Measurements from ENCODE around the gene ZNF423.

The ZNF423 gene

DNA sequence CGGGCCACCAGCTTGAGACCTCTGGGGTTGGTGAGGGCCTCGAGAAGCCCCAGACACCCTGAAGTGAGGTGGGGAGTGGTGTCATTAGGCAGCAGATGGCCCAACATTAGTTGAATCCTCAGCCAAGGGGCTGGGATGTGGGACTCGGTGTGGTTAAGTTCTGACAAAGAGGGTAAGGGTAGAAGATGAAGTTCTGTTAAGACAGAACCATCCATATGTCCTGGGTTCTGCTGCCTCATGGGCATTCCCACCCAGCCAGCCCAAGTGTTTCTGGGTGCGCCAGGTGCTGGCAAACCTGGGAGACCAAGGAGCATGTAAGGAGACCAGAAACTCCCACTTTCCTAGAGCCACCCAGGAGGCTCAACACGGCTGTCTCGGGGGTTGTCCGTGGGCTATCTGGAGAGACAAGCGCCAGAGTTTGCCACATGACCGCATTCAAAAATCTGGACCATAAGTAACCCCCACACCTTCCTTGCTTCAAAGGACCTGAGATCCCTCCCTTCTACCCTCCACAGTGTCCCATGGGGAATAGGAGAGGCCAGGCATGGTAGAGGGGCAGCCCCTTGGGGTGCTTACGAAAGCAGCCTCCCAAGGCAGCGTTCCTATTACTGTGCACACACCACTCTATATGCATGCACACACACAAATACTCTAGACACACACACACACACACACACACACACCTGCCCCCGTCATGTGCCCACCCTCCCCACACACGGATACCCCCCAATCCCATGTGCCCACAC is 353.6 kb downstream of the ZNF423 start:
- no peak overlapping the region for H3K4me3 ChIP-seq (ENCODE audit: low read depth, low read length)
- DNase-seq (ENCODE audit: low read depth), result no peak

DNA sequence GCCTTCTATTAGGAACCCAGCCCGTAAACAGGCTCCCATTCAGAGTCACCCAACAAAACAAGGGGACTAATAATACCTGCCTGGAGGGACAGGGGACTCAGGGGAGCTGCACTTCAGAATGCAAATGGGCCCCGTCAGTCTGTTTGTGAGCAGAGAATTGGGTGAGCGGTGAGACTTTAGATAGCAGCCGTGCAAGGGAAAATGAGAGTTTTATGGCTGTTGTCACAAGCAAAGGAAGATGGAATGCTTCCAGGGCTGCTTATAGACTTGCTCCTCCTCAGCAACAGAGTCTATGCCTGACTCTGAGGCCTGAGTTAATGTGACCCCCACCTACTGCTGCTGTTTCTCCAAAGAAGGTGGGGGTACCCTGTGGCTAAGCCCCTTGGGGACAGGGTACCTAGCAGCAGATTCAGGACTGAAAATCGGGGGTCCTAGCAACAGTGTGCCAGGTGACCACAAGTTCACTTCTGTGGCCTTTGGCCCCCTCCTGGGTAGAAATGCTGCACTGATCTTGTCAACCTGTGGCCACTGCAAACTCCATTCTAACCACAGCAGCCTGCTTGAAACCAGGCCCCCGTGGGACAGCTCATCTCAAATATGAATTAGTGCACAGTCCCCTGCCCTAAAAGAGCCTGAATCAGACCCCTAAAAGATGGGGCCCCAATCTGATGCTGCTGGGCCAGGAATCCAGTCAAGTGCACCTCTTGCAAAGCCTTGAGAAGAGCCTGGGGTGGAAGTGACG is 355.9 kb downstream of the ZNF423 start:
- no peak overlapping the region for H3K4me3 ChIP-seq (ENCODE audit: low read depth, low read length)
- DNase-seq (ENCODE audit: low read depth), result no peak

DNA sequence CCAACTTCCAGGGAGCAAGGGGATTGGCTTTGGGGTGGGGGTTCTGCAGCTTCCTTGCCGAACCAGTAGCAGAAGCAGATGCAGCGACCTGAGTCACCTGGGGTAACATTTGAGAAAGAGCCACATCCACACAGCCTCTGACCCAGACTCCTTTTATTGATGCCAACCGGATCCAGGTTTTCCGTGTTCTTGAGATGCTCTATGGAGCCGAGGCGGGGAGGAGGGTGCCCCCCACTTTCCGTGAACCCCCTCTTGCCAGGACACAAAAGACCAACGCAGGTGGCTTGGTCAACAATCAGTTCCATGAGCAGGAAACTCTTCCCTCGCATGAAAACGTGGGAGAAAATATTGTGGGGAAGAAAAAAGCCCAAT is 356.5 kb downstream of the ZNF423 start:
- H3K4me3 ChIP-seq (ENCODE audit: low read depth, low read length), result no peak overlapping the region
- DNase-seq (ENCODE audit: low read depth), result no peak

DNA sequence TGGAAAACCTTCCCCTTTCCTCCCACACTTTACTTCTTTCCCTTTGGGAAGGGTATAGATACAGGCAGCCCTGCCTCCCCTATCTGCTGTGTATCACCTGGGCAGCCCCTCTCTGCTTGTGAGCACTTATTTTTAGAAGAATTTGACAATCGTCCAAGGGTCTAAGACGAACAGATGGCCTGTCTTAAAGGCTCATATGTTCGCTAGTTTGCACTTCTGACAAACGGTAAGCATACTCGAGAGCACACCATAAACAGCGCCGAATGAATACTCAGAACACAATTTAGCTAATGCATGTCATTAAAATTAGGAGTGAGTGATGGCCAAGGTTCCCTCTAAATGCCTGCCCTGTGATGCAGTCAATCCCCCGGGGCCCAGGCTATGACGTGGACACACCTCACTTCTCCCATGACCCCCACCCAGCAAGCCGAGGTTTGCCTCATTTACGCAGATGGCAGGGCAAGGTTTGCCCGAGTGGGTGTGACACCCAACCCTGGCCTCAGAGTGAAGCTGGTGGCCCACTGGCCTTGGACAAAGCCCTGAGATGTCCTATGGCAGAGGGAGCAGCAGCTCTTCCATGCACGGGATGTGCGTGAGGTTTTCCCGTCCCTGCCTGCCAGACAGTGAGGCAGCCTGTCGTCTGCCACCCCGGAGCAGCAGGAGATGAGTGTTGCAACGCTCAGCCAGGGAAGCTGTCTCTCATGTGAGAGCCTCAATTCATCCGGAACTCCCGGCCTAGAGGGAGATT is 357.1 kb downstream of the ZNF423 start:
- no peak overlapping the region for H3K4me3 ChIP-seq (ENCODE audit: low read depth, low read length)
- no peak for DNase-seq (ENCODE audit: low read depth)

DNA sequence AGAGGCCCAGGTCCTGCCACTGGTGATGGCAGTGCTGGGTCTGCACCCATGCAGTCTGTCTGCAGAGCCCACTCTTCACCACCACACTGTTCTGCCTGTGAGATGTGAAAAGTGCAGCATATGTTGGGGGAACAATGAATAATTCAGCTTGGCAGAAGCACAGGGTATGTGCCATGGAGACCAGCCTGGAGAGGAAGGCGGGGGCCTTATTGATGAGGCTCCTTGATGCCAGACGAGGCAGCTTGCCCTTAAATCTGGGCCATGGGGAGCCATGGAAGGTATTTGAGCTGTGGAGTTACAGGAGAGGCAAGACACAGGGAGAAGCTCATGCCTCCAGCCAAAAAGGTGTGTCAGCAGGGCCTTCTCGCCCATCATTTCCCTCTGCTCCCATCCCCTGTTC is 357.6 kb downstream of the ZNF423 start:
- H3K4me3 ChIP-seq (ENCODE audit: low read depth, low read length), result no peak overlapping the region
- no peak for DNase-seq (ENCODE audit: low read depth)

DNA sequence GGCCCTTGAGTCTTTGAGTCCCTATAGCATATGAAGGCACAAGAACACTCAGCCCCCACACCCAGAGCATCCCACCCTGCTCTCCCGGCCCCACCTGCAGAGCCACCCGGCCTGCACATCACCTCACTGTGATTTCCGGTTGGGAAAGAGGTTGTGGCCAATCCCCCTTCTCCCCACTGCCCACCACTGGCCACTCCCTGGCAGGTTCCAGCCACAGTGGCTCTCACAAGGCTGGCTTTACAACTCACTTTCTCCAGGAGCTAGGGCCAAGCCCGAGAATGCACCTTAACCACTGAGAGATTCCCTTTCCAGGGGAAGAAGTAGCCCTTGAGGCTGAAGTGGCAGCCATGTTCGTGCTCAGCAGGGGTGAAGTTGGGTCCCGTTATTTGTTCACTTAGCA is 358.4 kb downstream of the ZNF423 start:
- DNase-seq (ENCODE audit: low read depth), result no peak
- H3K4me3 ChIP-seq (ENCODE audit: low read depth, low read length), result no peak overlapping the region

DNA sequence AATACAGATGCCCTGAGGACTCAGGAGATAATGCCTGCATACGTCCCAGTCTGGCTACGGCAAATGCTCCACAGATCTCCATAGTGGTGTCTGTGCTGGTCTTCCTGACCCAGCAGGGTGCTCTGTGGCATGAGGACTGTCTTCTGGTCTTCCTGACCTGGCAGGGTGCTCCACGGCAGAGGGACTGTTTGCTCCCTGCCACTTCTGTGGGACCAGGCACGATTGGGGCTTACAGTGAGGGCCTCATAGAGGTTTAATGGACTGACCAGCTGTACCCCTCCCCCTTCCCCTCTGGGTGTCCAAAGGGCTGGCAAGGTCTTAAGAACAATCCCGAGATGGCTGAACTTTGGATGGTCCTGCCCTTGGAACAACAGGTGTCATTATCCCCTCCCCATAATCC is 359.3 kb downstream of the ZNF423 start:
- DNase-seq (ENCODE audit: low read depth), result no peak
- no peak overlapping the region for H3K4me3 ChIP-seq (ENCODE audit: low read depth, low read length)

DNA sequence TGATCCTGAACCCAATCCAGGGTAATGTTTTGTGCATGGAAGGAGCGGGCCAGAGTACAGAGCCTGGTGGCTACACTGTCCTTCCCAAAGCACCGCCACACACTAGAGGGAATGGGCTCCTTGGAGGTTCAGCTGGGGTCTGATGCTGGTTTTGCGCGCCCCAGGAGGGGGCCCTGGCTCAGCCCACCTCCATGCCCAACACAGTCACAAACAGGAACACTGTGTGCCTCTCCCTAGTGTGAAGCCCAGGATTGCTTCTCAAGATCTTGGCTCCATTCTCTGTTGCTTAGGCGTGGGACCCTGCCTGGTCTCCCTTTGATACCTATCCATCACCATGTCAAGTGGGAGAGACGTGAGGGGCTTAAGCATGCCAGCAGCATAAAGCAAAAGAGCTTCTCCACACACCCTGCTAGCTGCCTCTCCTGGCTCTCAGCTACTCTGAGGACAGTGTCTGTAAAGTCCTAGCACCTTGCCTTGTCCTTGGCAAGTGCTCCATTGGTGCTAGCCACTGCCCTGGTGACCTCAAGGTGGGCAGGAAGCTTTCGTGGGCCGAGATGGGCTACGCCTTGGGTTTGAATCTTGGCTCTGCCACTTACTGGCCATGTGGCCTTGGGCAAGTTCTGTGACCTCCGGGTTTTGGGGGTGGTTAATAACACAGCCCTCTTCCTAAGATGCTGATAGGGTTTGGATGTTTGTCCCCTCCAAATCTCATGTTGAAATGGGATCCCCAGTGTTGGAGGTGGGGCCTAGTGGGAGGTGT is 360.1 kb downstream of the ZNF423 start:
- DNase-seq (ENCODE audit: low read depth), result no peak
- H3K4me3 ChIP-seq (ENCODE audit: low read depth, low read length), result no peak overlapping the region

DNA sequence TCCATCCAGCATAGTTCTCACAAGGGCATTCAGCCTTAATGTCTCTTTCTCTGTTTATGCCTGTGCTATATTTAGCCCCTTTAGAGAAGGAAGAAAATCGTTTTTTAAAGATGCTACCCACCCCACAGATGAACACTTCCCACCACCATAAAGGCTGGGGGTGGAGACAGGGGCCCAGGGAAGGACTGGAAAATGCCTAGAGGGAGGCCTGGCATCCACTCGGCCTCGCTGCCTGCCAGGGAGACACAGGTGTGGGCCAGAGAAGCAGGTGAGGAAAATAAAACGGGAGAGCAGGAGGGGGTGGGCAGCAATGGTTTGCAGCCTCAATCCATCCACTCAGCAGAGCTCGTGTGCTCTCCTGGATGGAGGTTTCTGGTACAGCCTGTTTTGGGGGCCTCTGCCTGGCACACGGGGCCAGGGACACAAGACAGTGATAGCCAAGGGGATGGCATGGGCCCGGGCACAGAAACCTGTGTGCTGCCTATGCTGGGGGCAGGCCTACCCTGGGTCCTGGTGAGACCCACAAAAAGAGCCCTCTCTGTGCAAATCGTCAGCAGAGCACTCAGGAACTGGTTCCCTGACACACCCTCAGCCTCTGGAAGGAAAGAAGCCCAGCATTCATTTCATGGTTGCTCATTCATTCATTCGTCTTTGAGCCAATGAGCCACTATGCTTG is 360.9 kb downstream of the ZNF423 start:
- no peak for DNase-seq (ENCODE audit: low read depth)

DNA sequence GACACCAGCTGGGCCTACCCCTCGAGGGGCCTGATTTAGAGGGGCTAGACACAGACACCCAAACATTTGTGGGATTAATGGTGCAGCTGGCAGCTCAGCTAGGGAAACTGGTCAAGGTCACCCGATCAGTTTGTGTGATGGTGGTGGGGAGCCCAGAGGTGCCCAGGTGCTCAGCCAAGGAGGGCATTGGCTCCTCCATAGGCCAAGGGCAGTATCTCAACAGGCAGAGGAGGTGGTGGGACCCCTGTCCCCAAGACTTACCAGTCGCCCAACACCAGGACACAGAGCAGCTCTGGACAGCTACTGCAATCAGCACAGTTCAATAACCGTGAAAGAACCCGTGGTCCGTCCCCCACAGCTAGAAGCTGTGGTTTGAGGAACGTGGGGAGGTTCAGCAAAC is 361.4 kb downstream of the ZNF423 start:
- H3K4me3 ChIP-seq (ENCODE audit: low read depth, low read length), result no peak overlapping the region
- DNase-seq (ENCODE audit: low read depth), result no peak

More for the DNA sequence above, 360.9 kb downstream of the ZNF423 start:
- H3K4me3 ChIP-seq (ENCODE audit: low read depth, low read length), result no peak overlapping the region

DNA sequence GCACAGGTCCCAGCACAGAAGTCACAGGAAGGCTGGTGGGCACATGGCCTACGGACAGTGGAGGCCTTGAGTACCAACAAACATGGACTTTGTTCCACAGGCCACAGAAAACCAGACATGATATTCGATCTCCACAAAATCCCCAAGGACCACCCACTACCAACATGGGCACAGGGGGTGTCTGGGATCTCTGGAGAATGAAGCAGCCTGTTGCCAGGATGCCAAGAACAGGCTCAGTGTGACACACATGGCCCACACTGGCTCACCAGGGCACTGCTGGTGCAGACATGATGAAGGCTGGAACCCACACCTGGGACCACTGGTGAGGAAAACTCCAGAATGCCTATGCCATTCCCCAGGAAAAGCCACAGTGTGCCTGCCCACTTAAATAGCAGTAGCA is 362.1 kb downstream of the ZNF423 start:
- DNase-seq (ENCODE audit: low read depth), result no peak
- H3K4me3 ChIP-seq (ENCODE audit: low read depth, low read length), result no peak overlapping the region

DNA sequence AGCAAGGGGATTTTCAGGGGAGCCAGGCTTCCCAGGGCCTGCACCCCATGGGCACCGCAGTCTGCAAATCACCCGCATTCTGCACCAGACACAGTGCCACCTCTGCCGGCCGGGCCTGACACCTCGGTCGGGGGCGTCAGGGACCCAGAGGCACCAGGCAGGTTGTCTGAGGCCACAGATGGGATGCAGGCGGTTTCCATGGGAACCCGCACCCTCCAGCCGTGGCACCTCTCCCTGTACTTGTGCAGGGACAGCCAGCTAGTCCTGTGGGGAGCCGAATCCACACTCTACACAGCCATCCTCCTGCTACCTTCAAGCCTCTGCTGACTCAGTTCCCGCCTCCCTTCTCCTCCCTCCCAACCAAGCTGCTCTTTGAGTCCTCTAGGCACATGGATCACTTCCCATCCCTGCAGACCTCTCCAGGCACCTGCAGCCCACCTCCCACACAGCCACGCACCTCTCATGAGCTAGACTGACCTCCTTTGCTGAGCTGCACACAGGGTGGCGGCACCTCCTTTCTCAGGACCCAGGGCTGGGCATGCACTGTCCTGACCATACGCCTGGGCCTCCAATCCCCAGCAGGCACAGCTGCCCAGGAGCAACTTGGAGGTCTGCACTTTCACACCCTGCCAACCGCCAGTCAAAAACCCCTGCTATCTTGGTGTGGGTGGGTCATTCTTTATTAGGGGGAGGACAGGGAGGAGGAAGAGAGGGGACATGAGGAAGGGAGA is 362.9 kb downstream of the ZNF423 start:
- no peak for DNase-seq (ENCODE audit: low read depth)
- H3K4me3 ChIP-seq (ENCODE audit: low read depth, low read length), result no peak overlapping the region

DNA sequence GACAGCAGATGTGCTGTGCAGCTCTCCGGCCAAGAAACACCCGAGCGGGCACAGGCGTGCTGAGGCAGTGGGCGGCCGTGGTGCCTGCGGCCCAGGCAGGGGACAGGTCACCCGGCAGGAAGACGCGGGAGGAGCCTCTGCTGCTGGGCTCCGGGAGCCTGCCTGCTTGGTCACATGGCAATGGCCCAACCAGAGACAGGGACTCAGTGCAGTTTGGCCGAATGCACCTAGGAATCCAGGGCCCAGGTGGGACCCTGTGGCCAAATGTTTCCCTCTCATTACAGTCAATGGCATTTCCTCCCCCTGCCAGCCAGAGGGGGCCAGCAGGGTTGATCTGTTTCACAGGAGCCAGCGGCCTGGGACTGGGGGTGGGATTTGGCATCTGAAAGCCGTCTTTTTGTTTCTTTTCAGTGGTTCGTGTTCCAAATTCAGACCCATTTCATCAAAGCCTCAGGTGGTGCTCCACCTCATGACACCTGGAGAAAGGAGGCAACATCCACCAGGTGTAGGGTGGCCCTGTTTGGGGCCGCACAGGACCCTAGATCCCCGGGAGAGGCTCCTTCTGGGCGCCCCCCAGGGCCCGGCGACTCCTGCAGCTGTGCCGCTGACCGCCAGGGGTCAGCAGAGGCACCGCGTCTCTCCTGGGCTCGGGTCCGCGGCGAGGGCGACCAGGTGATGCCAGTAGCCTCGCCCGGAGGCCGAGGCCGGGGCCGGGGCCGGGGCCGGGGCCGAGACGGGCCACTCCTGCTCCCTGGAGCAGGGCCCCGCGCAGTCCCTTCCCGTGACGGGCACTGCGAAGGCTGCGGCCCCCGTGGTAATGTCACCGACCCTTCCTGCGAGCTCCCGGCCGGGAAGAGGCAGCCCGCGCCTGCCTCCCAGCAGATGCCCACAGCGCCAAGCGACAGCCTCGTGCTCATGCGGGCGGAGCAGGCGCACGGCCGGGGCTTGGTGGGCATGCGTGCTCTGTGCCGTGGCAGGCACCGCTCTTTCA is 363.8 kb downstream of the ZNF423 start:
- no peak for DNase-seq (ENCODE audit: low read depth)
- no peak overlapping the region for H3K4me3 ChIP-seq (ENCODE audit: low read depth, low read length)

DNA sequence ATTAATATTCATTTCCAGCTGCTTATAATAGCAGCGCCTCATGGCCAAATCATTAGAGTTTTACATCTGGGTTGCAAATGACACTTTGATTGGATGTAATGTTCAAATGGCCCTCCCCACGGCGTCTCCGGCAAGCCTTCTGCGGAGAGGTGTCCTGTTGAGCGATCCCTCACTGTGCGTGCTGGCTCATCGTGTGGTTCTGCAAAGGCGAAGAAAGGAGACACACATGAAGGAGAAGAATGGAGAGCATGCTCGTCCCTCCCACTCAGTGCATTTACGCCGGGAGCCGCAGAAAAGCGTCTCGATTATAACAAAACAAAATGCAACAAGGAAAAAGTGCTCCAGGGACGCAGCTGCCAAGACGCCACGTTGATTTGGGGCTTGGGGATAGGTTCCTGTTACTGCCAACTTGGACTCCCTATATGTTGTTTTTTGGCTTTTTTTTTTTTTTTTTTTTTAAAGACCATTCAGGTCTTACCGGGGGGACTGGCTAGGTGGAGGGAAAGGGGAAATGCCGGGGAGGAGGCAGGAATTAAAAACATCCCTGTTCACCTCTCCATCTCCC is 364.7 kb downstream of the ZNF423 start:
- DNase-seq (ENCODE audit: low read depth), result no peak
- no peak overlapping the region for H3K4me3 ChIP-seq (ENCODE audit: low read depth, low read length)

DNA sequence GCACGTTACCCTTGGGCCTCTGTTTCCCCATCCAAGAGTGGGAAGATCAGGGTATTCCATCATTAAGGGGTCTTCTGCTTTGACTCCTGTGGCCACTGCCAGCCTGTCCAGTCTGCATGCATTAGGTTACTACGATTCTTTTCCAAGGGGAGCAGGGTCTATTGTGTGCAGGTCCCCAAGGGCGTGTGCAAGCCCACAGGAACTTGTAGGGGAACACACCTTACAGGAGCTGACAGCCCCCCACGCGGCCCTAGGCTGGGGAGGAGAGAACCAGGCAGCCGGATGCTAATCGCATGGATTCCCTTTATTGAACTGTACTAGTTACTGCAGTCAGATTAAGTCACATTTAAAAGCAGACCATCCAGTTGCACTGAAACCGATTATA is 365.6 kb downstream of the ZNF423 start:
- H3K4me3 ChIP-seq (ENCODE audit: low read depth, low read length), result no peak overlapping the region
- no peak for DNase-seq (ENCODE audit: low read depth)

DNA sequence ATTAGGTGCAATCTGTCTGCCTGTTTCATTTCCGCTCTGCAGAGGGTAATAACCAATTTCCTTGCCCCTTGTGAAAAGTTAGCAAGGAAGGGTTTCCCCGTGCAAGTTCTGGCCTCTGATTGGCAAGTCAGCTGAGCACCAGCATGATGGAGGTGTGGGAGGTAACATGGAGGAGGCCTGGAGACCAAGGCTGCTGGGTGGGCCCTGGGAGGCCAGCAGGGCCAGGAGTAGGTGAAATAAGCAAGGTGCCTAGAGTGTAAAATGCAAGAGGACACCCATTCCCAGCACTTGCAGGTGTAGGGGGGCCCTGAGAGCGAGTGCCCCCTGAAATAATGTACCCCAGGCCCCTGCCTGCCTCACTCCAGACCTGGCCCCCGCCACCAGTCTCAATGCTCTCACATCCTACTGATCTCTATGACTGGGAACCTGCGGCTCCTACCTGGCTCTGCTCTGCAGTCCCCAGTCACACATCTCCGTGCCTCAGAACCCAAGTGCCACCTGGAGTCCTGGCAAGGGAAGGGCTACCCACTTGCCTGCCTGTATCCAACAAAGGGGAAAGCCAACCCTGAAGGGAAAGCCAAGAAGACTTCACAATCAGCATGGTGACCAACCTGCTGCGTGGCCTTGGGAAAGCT is 366.1 kb downstream of the ZNF423 start:
- H3K4me3 ChIP-seq (ENCODE audit: low read depth, low read length), result no peak overlapping the region
- DNase-seq (ENCODE audit: low read depth), result no peak

Measured in skeletal muscle cell (primary cell).